Upper lobe of right lung (tissue), 1 donor: ENCODE results near the gene TEX36. TPM values are rescaled to one million over a fixed set of nuclear protein-coding genes. Genes with fewer than 3 reads are reported as not detected.
A peak's percentile ranks its signal among the peaks of the same experiment; 100 is the strongest.

Source experiments
- ATAC-seq: fragments of 200-7000 bp; cut with Tn5 transposase; one replicate; pipeline ENCODE4 v1.9.1; 2020; ENCODE audit warnings: mild to moderate bottlenecking, moderate library complexity
- DNase-seq: peaks from one replicate; pipeline ENCODE4 v3.0.0-alpha.2; 2020
- H3K27ac ChIP-seq: fragments of 200-600 bp; one replicate; pipeline ENCODE4 v1.8.0; 2022
- H3K27me3 ChIP-seq: fragments of 200-600 bp; one replicate; pipeline ENCODE4 v1.8.0; 2022; ENCODE audit warnings: mild to moderate bottlenecking
- H3K36me3 ChIP-seq: fragments of 200-600 bp; one replicate; pipeline ENCODE4 v1.8.0; 2022
- H3K4me1 ChIP-seq: fragments of 200-600 bp; one replicate; pipeline ENCODE4 v1.8.0; 2022
- H3K4me3 ChIP-seq: fragments of 200-600 bp; one replicate; pipeline ENCODE4 v1.8.0; 2022; ENCODE audit warnings: mild to moderate bottlenecking
- H3K9me3 ChIP-seq: fragments of 200-600 bp; one replicate; pipeline ENCODE4 v1.8.0; 2022
- CTCF ChIP-seq: fragments of 200-600 bp; IDR thresholded peaks from one replicate; pipeline ENCODE4 v1.8.0; 2022; ENCODE audit warnings: antibody characterized with exemption
- intact Hi-C: fragments of 100-400 bp; cut with DNase I; formaldehyde crosslinking; loops from one replicate; pipeline ENCODE4 v1.11.0; 2022
- total RNA-seq: library from RNA; stranded (reverse); fragmentation: NEBNext Ultra II Directional; extraction: Animal tissue kit (Norgen Biotek cat#: 25700); gene quantifications from one replicate; pipeline ENCODE4 v1.2.1, GENCODE V29; 2021
- donor health status: DM: no; HTN: yes; CAD: no; lungs with severe emphysema.

Gene TEX36
- total RNA-seq, 1 donor from 2014 or later, result not detected

- Histone ChIP-seq H3K27me3 (no peaks in the 10 kb centered on the region), H3K4me3 (no peak overlapping the region), H3K9me3 (no peaks in the 10 kb centered on the region), H3K36me3 (no peaks in the 10 kb centered on the region), H3K4me1 (no peaks in the 10 kb centered on the region), H3K27ac (no peak overlapping the region)
- no peak for TF ChIP-seq CTCF
- ATAC-seq (no peak), DNase-seq (no peak)
- intact Hi-C loops, result no loop called here
Measured at GRCh38 chr10:125633517-125633999, 49.4 kb downstream of the TEX36 start.

GRCh38 chr10:125631806-125632205 is 51.2 kb downstream of the TEX36 start:
- intact Hi-C loops, result no loop called here
- TF ChIP-seq CTCF, result no peak
- no peak for ATAC-seq

GRCh38 chr10:125629758-125630376 is 53.1 kb downstream of the TEX36 start:
- peak; percentile 16 for TF ChIP-seq CTCF
- H3K4me3 ChIP-seq, result no peak overlapping the region
- DNase-seq (no peak), ATAC-seq (peak; percentile 46)
- no peaks in the 10 kb centered on the region for H3K27me3 ChIP-seq
- intact Hi-C loops, result no loop called here
- no peaks in the 10 kb centered on the region for H3K9me3 ChIP-seq
- H3K36me3 ChIP-seq, result no peaks in the 10 kb centered on the region
- no peaks in the 10 kb centered on the region for H3K4me1 ChIP-seq
- H3K27ac ChIP-seq, result no peak overlapping the region

More at GRCh38 chr10:125631806-125632205, 51.2 kb downstream of the TEX36 start:
- no peaks in the 10 kb centered on the region for H3K4me1 ChIP-seq
- H3K27me3 ChIP-seq, result no peaks in the 10 kb centered on the region
- no peak overlapping the region for H3K4me3 ChIP-seq
- H3K27ac ChIP-seq, result no peak overlapping the region
- DNase-seq, result no peak
- no peaks in the 10 kb centered on the region for H3K9me3 ChIP-seq
- no peaks in the 10 kb centered on the region for H3K36me3 ChIP-seq

- Histone ChIP-seq H3K9me3 (no peaks in the 10 kb centered on the region), H3K4me3 (no peak overlapping the region), H3K27ac (no peak overlapping the region), H3K36me3 (no peaks in the 10 kb centered on the region), H3K4me1 (no peaks in the 10 kb centered on the region), H3K27me3 (no peaks in the 10 kb centered on the region)
- TF ChIP-seq CTCF, result no peak
- no peak for ATAC-seq
- no peak for DNase-seq
- intact Hi-C loops, result no loop called here
Measured at GRCh38 chr10:125628104-125629049, 54.6 kb downstream of the TEX36 start.

GRCh38 chr10:125627646-125628045 is 55.3 kb downstream of the TEX36 start:
- Histone ChIP-seq H3K36me3 (no peaks in the 10 kb centered on the region), H3K27me3 (no peaks in the 10 kb centered on the region), H3K4me1 (no peaks in the 10 kb centered on the region), H3K27ac (no peak overlapping the region), H3K4me3 (no peak overlapping the region), H3K9me3 (no peaks in the 10 kb centered on the region)
- no peak for TF ChIP-seq CTCF
- intact Hi-C loops, result no loop called here
- no peak for DNase-seq
- ATAC-seq, result no peak
